ENCODE data around the gene MRPL3.

DNA sequence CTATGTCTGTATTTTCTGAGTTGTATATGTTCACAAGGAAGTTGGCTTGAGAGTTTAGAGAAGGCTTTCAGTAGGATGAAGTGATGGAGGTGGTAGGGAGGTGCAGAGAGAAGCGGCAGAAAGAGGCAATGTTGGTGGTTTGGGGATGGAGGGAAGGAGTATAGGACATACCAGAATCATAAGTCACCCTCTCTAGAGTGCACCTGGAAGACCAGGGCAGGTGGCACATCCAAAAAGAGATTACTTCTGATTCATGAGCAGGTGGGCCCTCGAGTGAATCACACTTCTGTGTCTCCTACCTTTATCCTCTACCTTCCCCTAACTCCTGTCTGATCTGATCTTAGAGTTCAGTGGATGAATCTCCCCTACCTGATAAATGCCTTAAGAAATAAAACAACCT is 41.8 kb upstream of the MRPL3 start:
- TF ChIP-seq, protein P1, sequence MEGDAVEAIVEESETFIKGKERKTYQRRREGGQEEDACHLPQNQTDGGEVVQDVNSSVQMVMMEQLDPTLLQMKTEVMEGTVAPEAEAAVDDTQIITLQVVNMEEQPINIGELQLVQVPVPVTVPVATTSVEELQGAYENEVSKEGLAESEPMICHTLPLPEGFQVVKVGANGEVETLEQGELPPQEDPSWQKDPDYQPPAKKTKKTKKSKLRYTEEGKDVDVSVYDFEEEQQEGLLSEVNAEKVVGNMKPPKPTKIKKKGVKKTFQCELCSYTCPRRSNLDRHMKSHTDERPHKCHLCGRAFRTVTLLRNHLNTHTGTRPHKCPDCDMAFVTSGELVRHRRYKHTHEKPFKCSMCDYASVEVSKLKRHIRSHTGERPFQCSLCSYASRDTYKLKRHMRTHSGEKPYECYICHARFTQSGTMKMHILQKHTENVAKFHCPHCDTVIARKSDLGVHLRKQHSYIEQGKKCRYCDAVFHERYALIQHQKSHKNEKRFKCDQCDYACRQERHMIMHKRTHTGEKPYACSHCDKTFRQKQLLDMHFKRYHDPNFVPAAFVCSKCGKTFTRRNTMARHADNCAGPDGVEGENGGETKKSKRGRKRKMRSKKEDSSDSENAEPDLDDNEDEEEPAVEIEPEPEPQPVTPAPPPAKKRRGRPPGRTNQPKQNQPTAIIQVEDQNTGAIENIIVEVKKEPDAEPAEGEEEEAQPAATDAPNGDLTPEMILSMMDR (IDR thresholded peaks at IDR 0.05; ENCODE audit: low read length), result no peak
- no peak for TF ChIP-seq EZH2phosphoT487 (IDR thresholded peaks at IDR 0.05; ENCODE audit: low read length)
- no peak for TF ChIP-seq EZH2 (optimal IDR thresholded peaks at IDR 0.05; ENCODE audit: low read depth, low read length)
